T-helper 17 cell (primary cell): Measurements from ENCODE around the gene ATP13A4. TPM values are rescaled to one million over a fixed set of nuclear protein-coding genes. Genes with fewer than 3 reads are reported as not detected.
A peak's percentile ranks its signal among the peaks of the same experiment; 100 is the strongest.

Experiments used
- ATAC-seq: fragments of 150-1000 bp; cut with Tn5 transposase; 2 replicates; pipeline ENCODE4 v1.10.0; 2021; ENCODE audit warnings: mild to moderate bottlenecking, moderate library complexity
- DNase-seq, 3 donors: peaks; one replicate each; pipeline versions ENCODE4 v3.0.0 to v3.0.0-alpha.2; 2020 to 2021
- H3K9me3 ChIP-seq: one replicate; pipeline ENCODE4 v1.7.0; 2013; ENCODE audit warnings: low read length, mild to moderate bottlenecking; ENCODE audit not compliant: control insufficient read depth, poor library complexity, severe bottlenecking
- H3K27ac Mint-ChIP-seq: one replicate; pipeline ENCODE4 v1.8.0; 2022; ENCODE audit warnings: mild to moderate bottlenecking, moderate library complexity, mixed read lengths
- H3K27me3 Mint-ChIP-seq: one replicate; pipeline ENCODE4 v1.8.0; 2022; ENCODE audit warnings: mixed read lengths
- H3K36me3 Mint-ChIP-seq: one replicate; pipeline ENCODE4 v1.8.0; 2022; ENCODE audit warnings: low read depth, mixed read lengths
- H3K4me1 Mint-ChIP-seq: one replicate; pipeline ENCODE4 v1.8.0; 2022; ENCODE audit warnings: mild to moderate bottlenecking, mixed read lengths
- H3K4me3 Mint-ChIP-seq: one replicate; pipeline ENCODE4 v1.8.0; 2022; ENCODE audit warnings: mild to moderate bottlenecking, moderate library complexity, mixed read lengths
- total RNA-seq, 4 donors: library from RNA in 2 of 4; stranded (reverse) in 2 of 4; gene quantifications; one replicate each; pipeline ENCODE4 v1.2.3 and lab custom pipeline; 2022 to 2026

Gene ATP13A4
- total RNA-seq (1 to 10 TPM; 1.2 to 3.5 TPM), total RNA-seq (lab: John Stamatoyannopoulos, UW) (1.4 to 3.2 reads per million in 2 donors)

- Mint-ChIP-seq H3K27ac (no peak within 1 kb of the TSS), H3K4me3 (no peak within 1 kb of the TSS), H3K36me3 (peaks cover 4% of the 10 kb centered on the region), H3K27me3 (peaks cover 6% of the 10 kb centered on the region), H3K4me1 (no peaks in the 10 kb centered on the region)
- DNase-seq, result no peak
- no peak for ATAC-seq
- peaks cover 2% of the 10 kb centered on the region for H3K9me3 ChIP-seq
Measured at GRCh38 chr3:193554811-193555210, at the start of gene ATP13A4. Gene ATP13A4, minus strand, starts transcription at chr3:193554895. Its CDS starts 96 bp downstream, at chr3:193554799.

- H3K4me3 Mint-ChIP-seq, result no peak overlapping the region
- peaks cover 39% of the 10 kb centered on the region for H3K4me1 Mint-ChIP-seq
- ATAC-seq (no peak), DNase-seq (no peak)
- H3K9me3 ChIP-seq, result no peaks in the 10 kb centered on the region
- peak overlapping the region; percentile 82 for H3K27ac Mint-ChIP-seq
- H3K36me3 Mint-ChIP-seq, result peaks cover 6% of the 10 kb centered on the region
- no peaks in the 10 kb centered on the region for H3K27me3 Mint-ChIP-seq
Measured at GRCh38 chr3:193599393-193599792, 44.7 kb upstream of the ATP13A4 start.

GRCh38 chr3:193598202-193598601, 43.5 kb upstream of the ATP13A4 start:
- no peaks in the 10 kb centered on the region for H3K9me3 ChIP-seq
- peaks cover 10% of the 10 kb centered on the region for H3K36me3 Mint-ChIP-seq
- no peaks in the 10 kb centered on the region for H3K27me3 Mint-ChIP-seq
- no peak for DNase-seq
- H3K4me1 Mint-ChIP-seq, result peaks cover 48% of the 10 kb centered on the region
- H3K27ac Mint-ChIP-seq, result peak overlapping the region; percentile 82
- ATAC-seq, result no peak
- H3K4me3 Mint-ChIP-seq, result no peak overlapping the region

GRCh38 chr3:193595939-193596487, 41.3 kb upstream of the ATP13A4 start:
- H3K9me3 ChIP-seq, result no peaks in the 10 kb centered on the region
- no peak for ATAC-seq
- Mint-ChIP-seq H3K36me3 (peaks cover 10% of the 10 kb centered on the region), H3K4me3 (peak overlapping the region; percentile 50), H3K27me3 (no peaks in the 10 kb centered on the region), H3K4me1 (peaks cover 54% of the 10 kb centered on the region), H3K27ac (peak overlapping the region; percentile 82)
- DNase-seq, result no peak

GRCh38 chr3:193594946-193595689, 40.4 kb upstream of the ATP13A4 start:
- Mint-ChIP-seq H3K4me1 (peaks cover 54% of the 10 kb centered on the region), H3K27ac (peak overlapping the region; percentile 98), H3K4me3 (peak overlapping the region; percentile 100), H3K27me3 (no peaks in the 10 kb centered on the region), H3K36me3 (peaks cover 10% of the 10 kb centered on the region)
- DNase-seq (no peak), ATAC-seq (no peak)
- no peaks in the 10 kb centered on the region for H3K9me3 ChIP-seq

GRCh38 chr3:193593668-193594030, 39.0 kb upstream of the ATP13A4 start:
- peaks cover 10% of the 10 kb centered on the region for H3K36me3 Mint-ChIP-seq
- H3K4me1 Mint-ChIP-seq, result peaks cover 45% of the 10 kb centered on the region
- ATAC-seq (peak; percentile 66), DNase-seq (peak in 1 of 3 donors; percentile 19)
- H3K27me3 Mint-ChIP-seq, result no peaks in the 10 kb centered on the region
- H3K9me3 ChIP-seq, result no peaks in the 10 kb centered on the region
- H3K4me3 Mint-ChIP-seq, result peak overlapping the region; percentile 100
- H3K27ac Mint-ChIP-seq, result peak overlapping the region; percentile 98

GRCh38 chr3:193592841-193593667, 38.4 kb upstream of the ATP13A4 start, which contains the start of gene OPA1:
Gene OPA1, plus strand, starts transcription at chr3:193593208. Its CDS starts 170 bp downstream, at chr3:193593378.
- H3K27ac Mint-ChIP-seq, result peak within 1 kb of the TSS; percentile 98
- H3K4me1 Mint-ChIP-seq, result peaks cover 41% of the 10 kb centered on the region

GRCh38 chr3:193590088-193590856, 35.6 kb upstream of the ATP13A4 start:
- no peaks in the 10 kb centered on the region for H3K9me3 ChIP-seq
- H3K27ac Mint-ChIP-seq, result no peak overlapping the region
- H3K4me3 Mint-ChIP-seq, result no peak overlapping the region
- ATAC-seq (no peak), DNase-seq (no peak)
- H3K36me3 Mint-ChIP-seq, result peaks cover 4% of the 10 kb centered on the region
- H3K27me3 Mint-ChIP-seq, result no peaks in the 10 kb centered on the region
- peaks cover 25% of the 10 kb centered on the region for H3K4me1 Mint-ChIP-seq

More at GRCh38 chr3:193592841-193593667, 38.4 kb upstream of the ATP13A4 start, which contains the start of gene OPA1:
- H3K4me3 Mint-ChIP-seq, result peak within 1 kb of the TSS; percentile 100
- ATAC-seq, result peak; percentile 90
- peak; percentile 71 to 78 (median 75) for DNase-seq
- H3K9me3 ChIP-seq, result no peaks in the 10 kb centered on the region
- no peaks in the 10 kb centered on the region for H3K27me3 Mint-ChIP-seq
- H3K36me3 Mint-ChIP-seq, result peaks cover 10% of the 10 kb centered on the region

GRCh38 chr3:193589616-193590015, 34.9 kb upstream of the ATP13A4 start:
- DNase-seq (no peak), ATAC-seq (no peak)
- Mint-ChIP-seq H3K27me3 (no peaks in the 10 kb centered on the region), H3K4me3 (no peak overlapping the region), H3K36me3 (peaks cover 4% of the 10 kb centered on the region), H3K27ac (no peak overlapping the region), H3K4me1 (peaks cover 22% of the 10 kb centered on the region)
- H3K9me3 ChIP-seq, result no peaks in the 10 kb centered on the region

GRCh38 chr3:193589129-193589528, 34.4 kb upstream of the ATP13A4 start:
- no peak for DNase-seq

GRCh38 chr3:193586526-193586925, 31.8 kb upstream of the ATP13A4 start:
- Mint-ChIP-seq H3K27me3 (no peaks in the 10 kb centered on the region), H3K27ac (no peak overlapping the region), H3K4me3 (no peak overlapping the region), H3K36me3 (no peaks in the 10 kb centered on the region), H3K4me1 (peaks cover 3% of the 10 kb centered on the region)
- no peaks in the 10 kb centered on the region for H3K9me3 ChIP-seq
- ATAC-seq (no peak), DNase-seq (no peak)

More at GRCh38 chr3:193589129-193589528, 34.4 kb upstream of the ATP13A4 start:
- peaks cover 4% of the 10 kb centered on the region for H3K36me3 Mint-ChIP-seq
- no peak overlapping the region for H3K27ac Mint-ChIP-seq
- peaks cover 18% of the 10 kb centered on the region for H3K4me1 Mint-ChIP-seq
- ATAC-seq, result no peak
- H3K4me3 Mint-ChIP-seq, result no peak overlapping the region
- no peaks in the 10 kb centered on the region for H3K27me3 Mint-ChIP-seq
- no peaks in the 10 kb centered on the region for H3K9me3 ChIP-seq

- Mint-ChIP-seq H3K27me3 (no peaks in the 10 kb centered on the region), H3K4me1 (peaks cover 3% of the 10 kb centered on the region), H3K4me3 (no peak overlapping the region), H3K36me3 (no peaks in the 10 kb centered on the region), H3K27ac (no peak overlapping the region)
- no peak for ATAC-seq
- H3K9me3 ChIP-seq, result no peaks in the 10 kb centered on the region
- no peak for DNase-seq
Measured at GRCh38 chr3:193585530-193585929, 30.8 kb upstream of the ATP13A4 start.
